HFFc6 (cell line): Measurements from ENCODE around the gene COL23A1. TPM values are rescaled to one million over a fixed set of nuclear protein-coding genes. Genes with fewer than 3 reads are reported as not detected.

Source experiments
- DNase-seq: peaks from one replicate; pipeline ENCODE4 v3.0.0-alpha.2; 2018
- H3K27ac Mint-ChIP-seq: 2 replicates; pipeline ENCODE4 v1.8.0; 2020; ENCODE audit warnings: mild to moderate bottlenecking, mixed read lengths
- H3K27me3 Mint-ChIP-seq: 2 replicates; pipeline ENCODE4 v1.8.0; 2021; ENCODE audit warnings: mild to moderate bottlenecking, moderate library complexity, mixed read lengths; ENCODE audit not compliant: insufficient read depth
- H3K36me3 Mint-ChIP-seq: 2 replicates; pipeline ENCODE4 v1.8.0; 2021; ENCODE audit warnings: low read depth, mixed read lengths
- H3K4me1 Mint-ChIP-seq: 2 replicates; pipeline ENCODE4 v1.8.0; 2020; ENCODE audit warnings: low read depth, mixed read lengths
- H3K4me3 Mint-ChIP-seq: 2 replicates; pipeline ENCODE4 v1.8.0; 2020; ENCODE audit warnings: mild to moderate bottlenecking, moderate library complexity, mixed read lengths
- H3K9me3 Mint-ChIP-seq: 2 replicates; pipeline ENCODE4 v1.8.0; 2020; ENCODE audit warnings: mild to moderate bottlenecking, mixed read lengths
- CTCF ChIP-seq: fragments of 200-600 bp; sonication (generic); IDR thresholded peaks from 2 replicates; pipeline ENCODE4 v1.5.0; 2021; ENCODE audit warnings: antibody characterized with exemption, mild to moderate bottlenecking
- total RNA-seq, 6 experiments: library from RNA; stranded (reverse); fragmentation: NEBNext Ultra II Directional; extraction: Animal tissue kit (Norgen Biotek cat#: 25700); gene quantifications; 2 replicates in 1 of 6; 3 replicates in 5 of 6; pipeline ENCODE4 v1.2.3, GENCODE V29; 2021

COL23A1 gene
- total RNA-seq, 6 experiments from 2014 or later = not detected

DNA sequence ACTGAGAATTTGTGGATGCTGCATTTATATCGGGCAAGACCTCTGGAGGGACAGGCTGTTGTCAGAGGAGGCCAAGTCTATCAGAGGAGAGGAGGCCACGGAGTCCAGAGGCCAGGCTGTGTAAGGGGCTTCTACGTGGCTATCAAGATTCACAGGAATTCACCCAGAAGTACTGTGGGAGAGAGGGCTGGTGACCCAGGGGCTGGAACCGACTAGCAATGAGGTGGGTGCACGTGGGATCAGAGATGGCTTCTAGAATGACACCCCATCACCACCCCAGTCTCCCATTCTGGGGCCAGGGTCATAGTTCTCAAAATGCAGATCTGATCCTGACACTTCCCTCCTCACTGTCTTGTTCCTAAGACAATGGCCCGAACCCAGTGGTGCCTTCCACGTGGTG, 296.4 kb downstream of the COL23A1 start:
- Mint-ChIP-seq H3K4me3 (no peak overlapping the region), H3K36me3 (no peaks in the 10 kb centered on the region; the same call in 1 of the 2 replicates), H3K27me3 (peaks cover 25% of the 10 kb centered on the region), H3K27ac (no peak overlapping the region), H3K4me1 (no peaks in the 10 kb centered on the region), H3K9me3 (peaks cover 17% of the 10 kb centered on the region; the same call in 1 of the 2 replicates)
- TF ChIP-seq CTCF = no peak
- no peak for DNase-seq

GRCh38 chr5:178293400-178293799, 296.8 kb downstream of the COL23A1 start:
- no peak overlapping the region for H3K4me3 Mint-ChIP-seq
- TF ChIP-seq CTCF = no peak
- H3K9me3 Mint-ChIP-seq = peaks cover 17% of the 10 kb centered on the region; the same call in 1 of the 2 replicates
- no peak for DNase-seq
- no peaks in the 10 kb centered on the region for H3K4me1 Mint-ChIP-seq
- H3K36me3 Mint-ChIP-seq = no peaks in the 10 kb centered on the region; the same call in 1 of the 2 replicates
- no peak overlapping the region for H3K27ac Mint-ChIP-seq
- peaks cover 26% of the 10 kb centered on the region for H3K27me3 Mint-ChIP-seq

- no peak for TF ChIP-seq CTCF
- peaks cover 32% of the 10 kb centered on the region for H3K27me3 Mint-ChIP-seq
- H3K4me1 Mint-ChIP-seq = no peaks in the 10 kb centered on the region
- peaks cover 17% of the 10 kb centered on the region; the same call in 1 of the 2 replicates for H3K9me3 Mint-ChIP-seq
- H3K36me3 Mint-ChIP-seq = no peaks in the 10 kb centered on the region; the same call in 1 of the 2 replicates
- H3K27ac Mint-ChIP-seq = no peak overlapping the region
- H3K4me3 Mint-ChIP-seq = no peak overlapping the region
- no peak for DNase-seq
Measured at GRCh38 chr5:178292826-178293205, 297.4 kb downstream of the COL23A1 start.

GRCh38 chr5:178291969-178292825, 298.0 kb downstream of the COL23A1 start:
- Mint-ChIP-seq H3K36me3 (no peaks in the 10 kb centered on the region; the same call in 1 of the 2 replicates), H3K9me3 (peaks cover 17% of the 10 kb centered on the region; the same call in 1 of the 2 replicates), H3K4me1 (no peaks in the 10 kb centered on the region), H3K27me3 (peaks cover 34% of the 10 kb centered on the region), H3K4me3 (no peak overlapping the region), H3K27ac (no peak overlapping the region)
- no peak for DNase-seq
- TF ChIP-seq CTCF = no peak

GRCh38 chr5:178291161-178291561, 299.0 kb downstream of the COL23A1 start:
- H3K4me1 Mint-ChIP-seq = no peaks in the 10 kb centered on the region
- peaks cover 12% of the 10 kb centered on the region; the same call in 1 of the 2 replicates for H3K9me3 Mint-ChIP-seq
- TF ChIP-seq CTCF = no peak
- peaks cover 34% of the 10 kb centered on the region for H3K27me3 Mint-ChIP-seq
- H3K4me3 Mint-ChIP-seq = no peak overlapping the region
- no peaks in the 10 kb centered on the region; the same call in 1 of the 2 replicates for H3K36me3 Mint-ChIP-seq
- H3K27ac Mint-ChIP-seq = no peak overlapping the region
- no peak for DNase-seq
